Suprapubic skin (tissue), 4 donors: ENCODE results near the gene CHAC1. TPM values are rescaled to one million over a fixed set of nuclear protein-coding genes. Genes with fewer than 3 reads are reported as not detected.

Experiments
- DNase-seq, 2 donors: peaks; one replicate each; pipeline ENCODE4 v3.0.0-alpha.2; 2019; ENCODE audit warnings: low spot score in 2 of 2
- H3K27ac ChIP-seq: fragments of 200-600 bp; sonication (generic); one replicate; pipeline ENCODE4 v1.5.1; 2019
- H3K27me3 ChIP-seq: fragments of 200-600 bp; sonication (generic); one replicate; pipeline ENCODE4 v1.5.1; 2019
- H3K36me3 ChIP-seq: fragments of 200-600 bp; sonication (generic); one replicate; pipeline ENCODE4 v1.5.1; 2019
- H3K4me1 ChIP-seq: fragments of 200-600 bp; sonication (generic); one replicate; pipeline ENCODE4 v1.5.1; 2019
- H3K4me3 ChIP-seq: fragments of 200-600 bp; sonication (generic); one replicate; pipeline ENCODE4 v1.5.1; 2019; ENCODE audit warnings: mild to moderate bottlenecking
- H3K9me3 ChIP-seq: fragments of 200-600 bp; sonication (generic); one replicate; pipeline ENCODE4 v1.5.1; 2019
- EP300 ChIP-seq: sonication (generic); formaldehyde crosslinking; IDR thresholded peaks from one replicate; pipeline ENCODE4 v1.6.1; 2017; ENCODE audit warnings: antibody characterized with exemption
- POLR2A ChIP-seq, 2 donors: fragments of 450-650 bp; IDR thresholded peaks; one replicate each; pipeline ENCODE4 v1.6.1; 2017; ENCODE audit warnings: antibody characterized with exemption in 2 of 2, mild to moderate bottlenecking in 2 of 2, moderate library complexity in 2 of 2
- POLR2AphosphoS5 ChIP-seq, 3 donors: sonication (generic); formaldehyde crosslinking; IDR thresholded peaks; one replicate each; pipeline ENCODE4 v1.6.1; 2017; ENCODE audit warnings: antibody characterized with exemption in 3 of 3
- WGBS: methylation state at CpG from one replicate; pipeline ENCODE4 v1.1.5; 2018; 5-methylcytosine and 5-hydroxymethylcytosine counted together
- total RNA-seq, 4 donors: library from RNA; depleted of rRNA; stranded (reverse); fragments of >200 nt; gene quantifications; one replicate each; pipeline ENCODE4 v1.1.0, GENCODE V29; 2016
- TF ChIP-seq, protein P1 (sequence below), 2 donors: fragments of 200-600 bp in 1 of 2; fragments of 450-650 bp in 1 of 2; sonication (generic) in 1 of 2; IDR thresholded peaks; one replicate each; pipeline ENCODE4 v1.5.1; 2016 to 2019; ENCODE audit warnings: antibody characterized with exemption in 2 of 2, mild to moderate bottlenecking in 1 of 2, moderate library complexity in 1 of 2

The CHAC1 gene
- total RNA-seq, 4 donors from 2014 or later = 2.6 to 10.0 (median 3.3) TPM; not detected in 1

DNA sequence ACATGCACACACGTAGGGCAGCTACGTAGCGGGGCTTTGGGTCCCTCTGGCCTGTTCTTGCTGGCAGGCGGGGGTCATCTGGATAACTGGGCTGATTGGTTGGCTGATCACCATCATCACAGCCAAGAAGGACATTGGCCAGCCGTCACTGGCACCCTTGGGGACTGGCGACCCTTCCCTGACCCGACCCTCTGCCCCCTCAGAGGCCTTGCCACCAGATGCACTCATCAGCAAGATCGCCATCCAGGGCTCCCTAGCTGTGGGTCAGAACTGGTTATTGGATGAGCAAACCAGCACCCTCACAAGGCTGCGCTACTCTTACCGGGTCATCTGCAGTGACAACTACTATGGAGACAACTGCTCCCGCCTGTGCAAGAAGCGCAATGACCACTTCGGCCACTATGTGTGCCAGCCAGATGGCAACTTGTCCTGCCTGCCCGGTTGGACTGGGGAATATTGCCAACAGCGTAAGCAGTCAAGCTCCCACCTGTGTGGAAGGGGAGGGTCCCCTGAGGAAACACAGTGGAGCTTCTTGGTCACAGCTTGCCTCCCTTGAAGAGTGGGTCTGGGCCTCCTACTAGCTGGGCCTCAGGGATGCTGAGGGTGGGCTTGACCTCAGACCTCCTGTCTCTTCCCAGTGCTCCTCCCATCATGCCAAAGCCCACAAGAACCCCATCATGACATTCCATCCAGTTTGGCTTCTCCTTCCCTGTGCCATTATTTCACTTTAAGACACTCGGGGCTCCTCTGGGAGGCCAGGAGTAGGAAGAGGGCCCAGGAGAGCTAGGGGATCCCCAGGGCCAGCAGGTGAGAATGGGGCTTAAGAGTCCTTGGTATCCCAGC is 21.8 kb upstream of the CHAC1 start:
- Histone ChIP-seq H3K4me3 (peak overlapping the region; percentile 65), H3K9me3 (no peaks in the 10 kb centered on the region), H3K4me1 (peaks cover 45% of the 10 kb centered on the region), H3K36me3 (no peaks in the 10 kb centered on the region), H3K27me3 (peaks cover 59% of the 10 kb centered on the region), H3K27ac (no peak overlapping the region)
- TF ChIP-seq EP300 (no peak), POLR2AphosphoS5 (IDR thresholded peaks at IDR 0.05) (no peak), POLR2A (IDR thresholded peaks at IDR 0.05) (no peak)
- TF ChIP-seq, protein P1, sequence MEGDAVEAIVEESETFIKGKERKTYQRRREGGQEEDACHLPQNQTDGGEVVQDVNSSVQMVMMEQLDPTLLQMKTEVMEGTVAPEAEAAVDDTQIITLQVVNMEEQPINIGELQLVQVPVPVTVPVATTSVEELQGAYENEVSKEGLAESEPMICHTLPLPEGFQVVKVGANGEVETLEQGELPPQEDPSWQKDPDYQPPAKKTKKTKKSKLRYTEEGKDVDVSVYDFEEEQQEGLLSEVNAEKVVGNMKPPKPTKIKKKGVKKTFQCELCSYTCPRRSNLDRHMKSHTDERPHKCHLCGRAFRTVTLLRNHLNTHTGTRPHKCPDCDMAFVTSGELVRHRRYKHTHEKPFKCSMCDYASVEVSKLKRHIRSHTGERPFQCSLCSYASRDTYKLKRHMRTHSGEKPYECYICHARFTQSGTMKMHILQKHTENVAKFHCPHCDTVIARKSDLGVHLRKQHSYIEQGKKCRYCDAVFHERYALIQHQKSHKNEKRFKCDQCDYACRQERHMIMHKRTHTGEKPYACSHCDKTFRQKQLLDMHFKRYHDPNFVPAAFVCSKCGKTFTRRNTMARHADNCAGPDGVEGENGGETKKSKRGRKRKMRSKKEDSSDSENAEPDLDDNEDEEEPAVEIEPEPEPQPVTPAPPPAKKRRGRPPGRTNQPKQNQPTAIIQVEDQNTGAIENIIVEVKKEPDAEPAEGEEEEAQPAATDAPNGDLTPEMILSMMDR (IDR thresholded peaks at IDR 0.05) = no peak
- 70% methylated on average over 9 of the region's 16 CpGs for WGBS
- DNase-seq = no peak

DNA sequence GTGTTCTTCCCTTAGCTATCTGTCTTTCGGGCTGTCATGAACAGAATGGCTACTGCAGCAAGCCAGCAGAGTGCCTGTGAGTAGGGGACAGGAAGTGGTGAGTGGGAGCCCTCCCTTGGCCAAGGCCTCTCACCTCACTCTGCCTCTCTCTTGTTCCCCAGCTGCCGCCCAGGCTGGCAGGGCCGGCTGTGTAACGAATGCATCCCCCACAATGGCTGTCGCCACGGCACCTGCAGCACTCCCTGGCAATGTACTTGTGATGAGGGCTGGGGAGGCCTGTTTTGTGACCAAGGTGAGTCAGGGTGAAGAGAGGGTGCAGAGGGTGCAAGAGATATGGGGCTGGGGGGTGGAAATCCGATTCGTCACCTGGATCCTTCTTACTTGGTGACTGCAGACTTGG is 21.1 kb upstream of the CHAC1 start:
- peaks cover 39% of the 10 kb centered on the region for H3K4me1 ChIP-seq
- no peak overlapping the region for H3K27ac ChIP-seq
- H3K9me3 ChIP-seq = no peaks in the 10 kb centered on the region
- 74% methylated on average over 8 of the region's 8 CpGs for WGBS
- DNase-seq = no peak
- peak overlapping the region; percentile 65 for H3K4me3 ChIP-seq
- no peaks in the 10 kb centered on the region for H3K36me3 ChIP-seq
- peaks cover 53% of the 10 kb centered on the region for H3K27me3 ChIP-seq
- no peak for TF ChIP-seq EP300
- TF ChIP-seq, protein P1 (IDR thresholded peaks at IDR 0.05) = no peak
- TF ChIP-seq POLR2AphosphoS5 (IDR thresholded peaks at IDR 0.05) = no peak
- TF ChIP-seq POLR2A (IDR thresholded peaks at IDR 0.05) = no peak

DNA sequence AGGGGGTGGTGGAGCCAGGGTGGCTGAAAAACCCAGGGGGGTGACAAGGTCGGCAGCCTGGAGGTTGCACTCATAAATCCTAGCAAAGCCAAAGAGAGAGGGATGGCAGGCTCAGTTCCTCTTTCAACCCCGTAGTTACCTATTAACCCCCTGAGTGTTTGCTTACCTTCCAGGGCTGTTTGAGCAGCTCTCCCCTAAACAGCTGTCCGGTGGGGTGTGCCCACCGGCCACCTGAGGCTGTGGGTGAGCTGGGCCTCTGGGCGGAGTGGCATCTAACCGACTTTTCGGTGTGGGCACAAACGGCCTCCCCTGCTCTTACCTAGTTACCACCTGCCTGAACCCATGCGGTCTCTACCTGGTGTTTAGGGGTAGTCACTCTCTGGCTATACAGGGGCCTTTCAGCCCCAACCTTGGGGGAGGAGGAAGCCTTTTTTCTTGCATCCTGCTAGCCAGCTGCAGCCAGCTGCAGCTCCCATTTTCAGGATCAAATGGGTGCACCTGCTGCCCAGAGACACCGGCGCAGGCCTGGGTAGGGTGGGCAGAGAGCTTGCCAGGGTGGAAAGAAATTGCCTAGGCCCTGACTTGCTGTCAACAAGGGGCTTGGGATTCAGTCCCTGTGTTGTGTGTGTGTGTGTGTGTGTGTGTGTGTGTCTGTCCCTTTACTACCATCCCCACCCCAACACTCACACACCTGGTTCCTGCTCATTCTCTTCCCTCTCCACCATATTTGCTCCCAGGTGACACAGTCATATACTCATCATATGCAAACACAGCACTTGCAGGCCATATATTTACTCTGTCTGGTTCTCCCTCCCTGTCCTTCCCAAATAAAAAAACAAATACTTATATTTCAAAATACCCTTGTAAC is 20.4 kb upstream of the CHAC1 start:
- H3K27ac ChIP-seq = no peak overlapping the region
- H3K36me3 ChIP-seq = no peaks in the 10 kb centered on the region
- TF ChIP-seq POLR2A (IDR thresholded peaks at IDR 0.05) (no peak), POLR2AphosphoS5 (IDR thresholded peaks at IDR 0.05) (no peak), EP300 (no peak)
- TF ChIP-seq, protein P1 (IDR thresholded peaks at IDR 0.05) = no peak
- H3K4me3 ChIP-seq = peak overlapping the region; percentile 3
- no peaks in the 10 kb centered on the region for H3K9me3 ChIP-seq
- H3K4me1 ChIP-seq = peaks cover 32% of the 10 kb centered on the region
- WGBS = 73% methylated on average over 10 of the region's 11 CpGs
- peaks cover 46% of the 10 kb centered on the region for H3K27me3 ChIP-seq
- no peak for DNase-seq

DNA sequence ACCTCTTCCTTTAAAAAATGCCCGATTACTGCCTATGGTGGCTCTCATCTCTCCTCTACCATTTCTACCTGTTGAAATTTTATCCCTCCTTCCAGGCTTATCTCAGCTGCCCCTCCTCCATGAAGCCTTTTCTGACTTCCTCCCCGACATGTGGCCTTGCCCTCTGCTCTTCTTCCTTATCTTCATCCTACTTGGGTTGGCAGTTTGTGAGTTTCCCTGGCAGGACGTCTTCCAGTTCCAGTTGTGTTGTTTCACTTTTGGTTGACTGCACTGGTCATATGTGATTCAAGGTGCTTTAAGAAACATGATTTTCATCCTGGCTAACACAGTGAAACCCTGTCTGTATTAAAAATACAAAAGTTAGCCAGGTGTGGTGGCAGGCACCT is 19.8 kb upstream of the CHAC1 start:
- no peak overlapping the region for H3K27ac ChIP-seq
- TF ChIP-seq EP300 (no peak), POLR2A (IDR thresholded peaks at IDR 0.05) (no peak), POLR2AphosphoS5 (IDR thresholded peaks at IDR 0.05) (no peak)
- TF ChIP-seq, protein P1 (IDR thresholded peaks at IDR 0.05) = no peak

DNA sequence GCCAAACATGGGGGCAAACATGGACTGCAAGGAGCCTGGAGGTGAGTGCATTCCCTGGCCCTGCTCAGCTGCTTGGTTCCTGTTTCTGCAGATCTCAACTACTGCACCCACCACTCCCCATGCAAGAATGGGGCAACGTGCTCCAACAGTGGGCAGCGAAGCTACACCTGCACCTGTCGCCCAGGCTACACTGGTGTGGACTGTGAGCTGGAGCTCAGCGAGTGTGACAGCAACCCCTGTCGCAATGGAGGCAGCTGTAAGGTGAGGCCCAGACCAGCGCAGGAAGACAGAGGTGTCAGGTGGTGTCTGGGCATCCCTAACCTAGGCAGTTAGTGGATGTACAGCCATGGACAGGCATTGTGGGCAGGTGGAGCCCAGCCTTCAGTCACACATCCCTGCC is 18.8 kb upstream of the CHAC1 start:
- Histone ChIP-seq H3K27me3 (peaks cover 30% of the 10 kb centered on the region), H3K9me3 (no peaks in the 10 kb centered on the region), H3K27ac (no peak overlapping the region), H3K36me3 (no peaks in the 10 kb centered on the region), H3K4me1 (peaks cover 16% of the 10 kb centered on the region), H3K4me3 (no peak overlapping the region)
- TF ChIP-seq POLR2AphosphoS5 (IDR thresholded peaks at IDR 0.05) = no peak
- TF ChIP-seq POLR2A (IDR thresholded peaks at IDR 0.05) = no peak
- no peak for TF ChIP-seq EP300
- TF ChIP-seq, protein P1 (IDR thresholded peaks at IDR 0.05) = no peak
- 79% methylated on average over 5 of the region's 6 CpGs for WGBS
- DNase-seq = no peak

More for the DNA sequence above, 19.8 kb upstream of the CHAC1 start:
- DNase-seq = no peak
- peaks cover 40% of the 10 kb centered on the region for H3K27me3 ChIP-seq
- no peaks in the 10 kb centered on the region for H3K9me3 ChIP-seq
- H3K4me3 ChIP-seq = no peak overlapping the region
- H3K36me3 ChIP-seq = no peaks in the 10 kb centered on the region
- WGBS = 79% methylated on average over 3 of the region's 3 CpGs
- peaks cover 25% of the 10 kb centered on the region for H3K4me1 ChIP-seq
